Activated gamma-delta T cell treated with anti-CD3 and anti-CD28 coated beads, Interleukin-2, amount 50 U/mL, for 16 hours (primary cell): ENCODE data around the gene PHB1.
A peak's percentile ranks its signal among the peaks of the same experiment; 100 is the strongest.
"Not testable (repeated sequence)": the region's sequence is repeated elsewhere in the genome, so short reads cannot be mapped to it uniquely, and the experiment has no call there.

ENCODE experiments used
- DNase-seq: peaks from one replicate; pipeline ENCODE4 v3.0.0-alpha.2; 2020; ENCODE audit warnings: low read depth

PHB1 gene

DNA sequence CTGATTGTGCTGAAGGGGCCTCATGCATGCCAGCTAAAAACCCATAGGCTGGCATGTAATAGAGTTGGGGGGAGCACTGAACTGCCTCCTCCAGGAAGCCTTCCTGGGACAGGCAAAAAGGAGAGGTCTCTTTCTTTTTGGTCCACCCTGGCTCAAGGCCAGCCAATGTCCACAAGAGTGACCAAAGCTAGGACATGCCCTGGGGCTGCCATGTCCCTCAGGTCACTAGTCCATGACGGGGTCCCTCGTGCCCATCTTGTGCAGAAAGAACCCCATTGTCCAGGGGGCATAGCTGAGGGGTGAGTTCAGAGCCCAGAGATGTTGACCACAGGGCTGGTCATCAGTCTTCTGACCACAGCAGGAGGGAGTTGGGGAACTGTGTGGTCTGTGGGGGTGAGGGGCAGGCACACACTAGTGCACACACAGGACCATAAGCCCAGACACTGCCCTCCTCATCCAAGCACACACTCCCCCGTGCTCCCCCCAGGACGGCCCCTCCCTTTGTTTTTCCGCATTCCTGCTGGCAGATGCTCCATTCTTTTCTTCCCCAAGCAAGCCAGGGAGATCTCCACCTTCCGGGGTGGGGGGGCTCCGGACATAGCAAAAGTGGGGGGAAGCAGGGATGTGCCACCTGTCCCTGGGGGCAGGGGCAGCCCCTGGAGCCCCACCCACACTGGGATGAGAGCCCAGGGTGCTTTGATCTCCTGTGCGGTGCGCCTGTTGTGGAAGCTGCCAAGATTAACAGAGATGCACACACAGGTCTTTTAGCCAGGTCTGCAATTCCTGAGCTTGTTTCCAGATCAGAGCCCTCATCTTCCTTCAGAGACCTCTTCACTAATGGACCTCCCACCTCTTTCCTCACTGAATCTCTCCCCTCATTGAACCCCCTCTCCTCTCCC is 25.2 kb upstream of the PHB1 start:
- DNase-seq, result no peak

DNA sequence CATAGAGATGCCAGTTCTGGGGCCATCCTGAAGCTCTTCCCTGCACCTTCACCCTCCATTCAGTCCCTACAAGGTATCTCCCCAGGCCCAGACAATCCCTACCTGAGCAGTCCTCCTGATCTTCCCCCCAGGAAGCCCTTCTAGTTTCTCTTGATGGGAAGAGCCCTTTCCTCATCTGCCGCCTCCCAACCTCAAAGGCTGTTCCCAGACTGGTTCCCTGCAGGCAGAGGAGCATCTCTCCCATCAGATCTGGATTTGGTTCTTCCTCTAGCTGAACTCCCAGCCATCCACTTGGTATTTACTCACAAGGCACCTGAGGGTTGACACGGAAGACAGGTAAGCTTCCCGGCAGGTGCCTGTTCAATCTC is 24.6 kb upstream of the PHB1 start:
- DNase-seq, result no peak

DNA sequence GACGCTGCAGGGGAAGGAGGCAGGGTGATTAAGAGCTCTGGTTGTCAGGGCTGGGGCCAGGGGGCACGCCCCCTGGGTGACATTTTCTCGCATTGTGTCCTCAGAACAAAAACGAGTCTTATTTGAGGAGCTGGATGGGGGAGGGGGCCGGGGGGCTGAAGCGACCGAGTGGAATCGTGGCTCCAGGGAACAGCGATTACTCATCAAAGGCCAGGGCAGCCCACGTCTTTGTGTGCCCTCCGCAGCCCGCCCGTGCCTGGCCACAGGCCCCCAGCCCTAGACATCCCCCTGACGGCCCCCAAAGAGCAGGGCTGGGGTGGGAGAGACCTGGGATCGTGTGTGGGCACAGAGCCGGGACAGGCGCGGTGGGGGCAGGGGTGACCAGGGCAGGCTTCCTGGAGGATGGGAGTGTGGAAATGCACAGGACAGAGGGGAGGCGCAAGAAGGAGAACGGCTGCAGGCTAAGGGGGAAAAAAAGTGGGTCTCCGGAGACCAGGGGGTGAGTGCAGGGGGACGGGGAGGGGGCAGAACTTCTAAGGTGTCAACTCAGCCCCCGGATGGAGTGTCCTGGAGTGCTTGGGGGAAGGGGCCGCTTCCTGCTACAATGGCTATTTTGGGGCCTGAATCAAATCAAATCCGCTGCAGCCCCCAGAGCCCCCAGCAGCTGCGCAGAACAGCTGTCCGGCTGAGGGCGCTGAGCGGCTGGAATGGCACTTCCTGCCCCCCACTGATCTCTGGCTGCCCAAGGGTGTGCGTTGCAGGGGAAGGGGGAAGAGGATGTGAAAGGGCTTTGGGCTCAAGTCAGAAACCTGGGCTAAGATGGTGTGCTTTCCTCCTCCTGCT is 24.0 kb upstream of the PHB1 start:
- no peak for DNase-seq

DNA sequence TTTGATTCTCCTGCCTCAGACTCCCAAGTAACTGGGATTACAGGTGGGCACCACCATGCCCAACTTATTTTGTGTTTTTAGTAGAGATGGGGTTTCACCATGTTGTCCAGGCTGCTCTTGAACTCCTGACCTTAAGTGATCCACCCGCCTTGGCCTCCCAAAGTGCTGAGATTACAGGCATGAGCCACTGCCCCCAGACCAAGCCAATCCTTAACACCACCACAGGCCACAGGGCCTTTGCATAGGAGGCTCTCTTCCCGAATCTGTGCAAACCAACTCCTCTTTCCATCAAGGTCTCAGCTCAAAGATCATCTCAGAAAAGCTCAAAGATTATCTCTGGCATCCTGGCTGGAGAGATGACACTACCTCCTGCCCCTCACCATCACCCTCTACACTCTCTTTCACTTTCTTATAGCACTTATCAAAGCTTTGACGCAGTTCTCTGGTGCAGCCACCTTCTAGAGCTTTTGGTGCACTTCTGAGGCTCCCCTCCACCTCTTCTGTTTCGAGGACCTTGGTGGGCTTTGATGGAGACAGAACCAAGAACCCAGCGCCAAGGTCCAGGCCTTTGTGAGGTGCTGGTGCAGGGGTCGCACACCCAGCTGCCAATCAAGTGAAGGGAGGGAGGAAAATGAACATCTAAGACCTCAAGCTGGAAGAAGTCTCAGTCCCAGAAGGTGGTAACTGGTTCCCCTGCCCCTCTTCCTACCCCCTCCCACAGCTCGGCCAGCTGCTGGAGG is 23.2 kb upstream of the PHB1 start:
- DNase-seq, result no peak

DNA sequence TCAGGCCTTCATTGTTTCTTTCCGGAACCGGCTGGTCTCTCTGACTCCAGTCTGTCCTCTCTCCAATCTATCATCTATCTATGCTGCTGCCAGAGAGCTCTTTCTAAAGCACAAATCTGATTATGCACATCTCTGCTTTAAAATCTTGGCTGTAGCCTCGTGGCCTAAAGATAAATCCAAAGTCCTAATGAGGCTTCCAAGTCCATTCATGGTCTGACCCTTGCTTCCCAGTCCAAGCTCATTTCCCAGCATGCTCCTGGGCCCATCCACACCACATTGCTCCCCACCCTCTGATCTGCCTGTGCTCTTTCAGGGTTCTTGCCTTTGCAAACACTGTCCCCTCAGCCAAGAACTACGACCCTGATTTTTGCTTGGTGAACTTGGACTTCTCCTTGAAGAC is 21.5 kb upstream of the PHB1 start:
- DNase-seq, result no peak

DNA sequence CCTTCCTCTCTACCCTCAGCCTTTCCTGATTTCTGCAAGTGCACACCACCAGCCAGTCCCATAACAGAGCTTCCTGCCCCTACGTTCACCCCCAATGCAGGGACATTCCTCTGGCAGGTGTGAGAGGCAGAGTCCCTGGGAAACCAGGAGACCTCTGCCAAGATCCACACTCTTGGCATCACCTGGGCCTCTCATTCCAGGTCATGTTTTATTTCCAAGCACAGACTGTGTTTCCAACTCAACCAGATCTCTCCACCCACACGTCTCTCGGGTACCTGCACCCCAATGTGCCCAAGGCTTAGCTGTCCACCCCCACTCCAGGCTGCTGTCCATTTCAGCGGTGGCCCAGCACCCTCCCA is 21.0 kb upstream of the PHB1 start:
- no peak for DNase-seq

DNA sequence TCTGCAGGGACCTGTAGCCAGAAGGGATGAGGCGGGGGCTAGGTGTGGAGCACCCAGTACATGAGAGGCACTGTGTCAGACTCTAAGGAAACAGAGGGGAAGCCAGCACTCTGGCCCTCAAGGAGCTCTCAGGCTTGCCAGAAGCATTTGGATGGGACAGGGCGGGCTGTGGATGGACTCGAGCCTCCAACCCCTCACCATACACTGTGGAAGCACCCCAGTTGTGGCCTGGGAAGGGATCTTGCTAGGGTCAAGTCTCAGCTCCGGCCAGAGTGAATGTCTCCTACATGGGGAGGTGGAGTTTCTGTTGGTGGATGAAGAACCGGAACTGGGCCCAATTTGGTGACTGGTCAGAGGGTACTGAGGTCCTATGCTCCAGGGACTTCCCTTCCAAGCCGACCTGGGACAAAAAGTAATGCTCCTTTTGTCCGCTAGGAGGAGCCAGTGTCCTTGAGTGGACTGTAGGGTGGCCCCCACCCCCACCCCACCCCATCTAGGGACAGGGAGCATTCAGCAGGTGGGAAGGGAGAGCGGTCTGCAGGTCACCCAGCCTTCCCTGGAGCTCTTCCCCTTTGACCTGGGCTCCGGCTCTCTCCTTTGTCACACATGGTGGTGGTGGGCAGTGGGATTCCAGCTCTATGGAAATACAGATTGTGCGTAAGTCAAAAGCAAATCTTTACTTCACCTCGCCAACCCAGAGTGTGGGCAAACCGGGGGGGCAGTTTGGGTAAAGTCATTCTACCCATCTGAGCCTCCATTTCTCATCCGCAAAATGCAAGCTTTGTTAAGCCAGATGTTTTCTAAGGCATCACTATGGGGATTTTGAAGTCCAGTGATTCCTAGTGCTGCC is 20.4 kb upstream of the PHB1 start:
- peak; percentile 7 for DNase-seq

DNA sequence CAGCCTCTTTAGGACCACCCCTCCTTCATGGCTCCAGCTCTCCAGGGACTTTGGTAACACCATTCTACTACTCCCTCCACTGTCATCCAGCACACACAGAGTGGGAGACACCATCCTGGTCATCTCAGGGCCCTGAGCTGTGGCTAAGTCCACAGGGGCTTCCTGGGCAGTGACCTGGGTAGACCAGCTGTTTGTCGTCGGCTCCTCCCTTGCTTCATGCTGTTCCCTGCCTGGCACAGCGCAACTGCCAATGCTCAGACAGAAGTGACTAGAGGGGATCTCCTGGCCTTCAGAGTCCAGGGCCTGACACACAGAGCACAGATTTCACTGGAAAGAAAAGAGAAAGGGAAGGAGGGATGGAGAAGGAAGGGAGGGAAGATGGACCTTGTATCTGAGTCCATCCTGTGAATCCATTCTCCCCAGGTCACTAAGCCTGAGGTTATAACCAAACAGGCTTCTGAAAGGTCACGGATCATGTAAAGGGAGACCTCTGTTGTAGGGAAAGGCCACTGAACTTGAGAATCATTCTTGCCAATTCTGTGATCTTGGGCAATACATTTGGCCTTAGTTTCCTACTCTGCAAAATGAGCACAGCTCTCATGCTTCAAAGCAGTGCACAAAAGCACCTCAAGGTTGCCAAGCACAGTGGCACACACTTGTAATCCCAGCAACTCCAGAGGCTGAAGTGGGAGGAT is 18.5 kb upstream of the PHB1 start:
- no peak for DNase-seq

DNA sequence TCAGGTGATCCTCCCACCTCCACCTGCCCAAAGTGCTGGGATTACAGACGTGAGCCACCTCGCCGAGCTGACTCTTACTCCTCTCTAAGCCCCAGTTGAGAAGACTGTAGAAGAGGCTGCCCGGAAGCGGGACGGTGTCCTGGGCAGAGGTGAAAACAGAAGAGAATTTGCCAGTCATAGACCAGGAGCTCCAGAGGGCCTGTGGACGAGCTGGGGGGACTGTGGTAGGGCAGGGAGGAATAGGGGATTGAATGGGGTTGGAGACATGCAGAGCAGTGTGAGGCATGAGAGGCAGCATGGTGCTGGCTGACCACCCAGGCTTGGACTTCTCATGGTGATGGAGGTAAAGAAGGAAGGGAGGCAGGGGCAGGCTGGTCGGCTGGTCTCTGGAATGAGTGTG is 17.1 kb upstream of the PHB1 start:
- DNase-seq, result no peak

DNA sequence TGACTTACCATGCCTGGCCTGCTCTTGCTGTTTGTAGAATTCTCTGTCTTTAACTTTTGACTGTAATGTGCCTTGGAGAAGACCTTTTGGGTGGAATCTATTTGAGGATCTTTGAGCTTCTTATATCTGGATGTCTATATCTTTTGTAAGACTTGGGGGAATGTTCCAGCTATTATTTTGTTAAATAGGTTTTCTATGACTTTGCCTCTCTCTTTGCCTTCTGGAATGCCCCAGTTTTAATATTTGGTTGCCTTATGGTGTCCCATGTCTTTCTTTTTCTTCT is 10.3 kb upstream of the PHB1 start:
- DNase-seq, result no peak

DNA sequence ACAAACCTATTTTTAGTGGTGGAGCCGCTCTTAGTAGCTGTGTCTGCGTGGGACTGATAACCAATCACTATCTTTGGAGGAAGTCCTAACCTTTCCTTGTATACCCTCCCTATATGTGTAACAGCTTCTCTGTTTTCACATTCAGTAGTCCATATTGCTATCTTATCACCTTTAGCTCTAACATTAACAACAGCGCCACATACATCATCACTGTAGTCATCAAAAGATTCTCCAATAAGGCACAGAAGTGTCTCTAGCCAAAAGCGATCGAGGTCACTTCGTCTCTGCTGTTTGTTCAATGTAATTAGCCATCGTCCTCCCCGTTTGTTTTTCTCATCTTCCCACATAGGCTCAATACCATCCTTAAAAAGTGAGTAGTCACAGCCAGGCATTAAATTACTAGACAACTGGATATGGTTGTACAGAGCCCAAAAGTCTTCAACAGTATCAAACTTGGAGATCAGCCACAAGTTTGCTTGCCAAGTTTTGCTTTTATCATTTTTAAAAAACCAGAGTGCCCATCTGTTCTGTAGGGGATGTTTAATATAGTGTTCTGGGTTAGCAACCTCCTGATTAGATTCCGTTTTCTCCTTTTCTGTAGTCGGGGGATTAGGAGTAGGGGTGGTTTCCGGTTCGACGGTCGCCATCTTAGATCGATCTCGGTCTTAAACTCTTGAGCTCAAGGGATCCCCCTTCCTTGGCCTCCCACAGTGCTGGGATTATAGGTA is 9.8 kb upstream of the PHB1 start:
- DNase-seq, result not testable (repeated sequence)

DNA sequence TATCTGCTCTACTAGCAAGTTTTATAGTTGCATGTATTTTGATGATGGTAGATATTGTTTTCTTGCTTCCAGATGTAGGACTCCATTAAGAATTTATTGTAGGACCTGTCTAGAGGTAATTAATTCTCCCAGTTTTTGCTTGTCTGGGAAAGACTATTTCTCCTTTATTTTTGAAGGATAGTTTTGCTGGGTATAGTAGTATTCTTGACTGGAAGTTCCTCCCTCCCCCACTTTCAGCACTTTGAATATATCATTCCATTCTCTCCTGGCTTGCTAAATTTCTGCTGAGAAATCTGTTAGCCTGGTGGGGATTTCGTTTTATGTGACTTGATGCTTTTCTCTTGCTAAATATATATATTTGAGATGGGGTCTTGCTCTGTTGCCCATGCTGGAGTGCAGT is 8.0 kb upstream of the PHB1 start:
- DNase-seq, result no peak

DNA sequence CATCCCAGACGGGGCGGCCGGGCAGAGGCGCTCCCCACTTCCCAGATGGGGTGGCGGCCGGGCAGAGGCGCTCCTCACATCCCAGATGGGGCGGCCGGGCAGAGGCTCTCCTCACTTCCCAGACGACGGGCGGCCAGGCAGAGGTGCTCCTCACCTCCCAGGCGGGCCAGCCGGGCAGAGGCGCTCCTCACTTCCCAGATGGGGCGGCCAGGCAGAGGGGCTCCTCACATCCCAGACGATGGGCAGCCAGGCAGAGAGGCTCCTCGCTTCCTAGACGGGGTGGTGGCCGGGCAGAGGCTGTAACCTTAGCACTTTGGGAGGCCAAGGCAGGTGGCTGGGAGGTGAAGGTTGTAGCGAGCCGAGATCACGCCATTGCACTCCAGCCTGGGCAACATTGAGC is 5.1 kb upstream of the PHB1 start:
- DNase-seq, result not testable (repeated sequence)

DNA sequence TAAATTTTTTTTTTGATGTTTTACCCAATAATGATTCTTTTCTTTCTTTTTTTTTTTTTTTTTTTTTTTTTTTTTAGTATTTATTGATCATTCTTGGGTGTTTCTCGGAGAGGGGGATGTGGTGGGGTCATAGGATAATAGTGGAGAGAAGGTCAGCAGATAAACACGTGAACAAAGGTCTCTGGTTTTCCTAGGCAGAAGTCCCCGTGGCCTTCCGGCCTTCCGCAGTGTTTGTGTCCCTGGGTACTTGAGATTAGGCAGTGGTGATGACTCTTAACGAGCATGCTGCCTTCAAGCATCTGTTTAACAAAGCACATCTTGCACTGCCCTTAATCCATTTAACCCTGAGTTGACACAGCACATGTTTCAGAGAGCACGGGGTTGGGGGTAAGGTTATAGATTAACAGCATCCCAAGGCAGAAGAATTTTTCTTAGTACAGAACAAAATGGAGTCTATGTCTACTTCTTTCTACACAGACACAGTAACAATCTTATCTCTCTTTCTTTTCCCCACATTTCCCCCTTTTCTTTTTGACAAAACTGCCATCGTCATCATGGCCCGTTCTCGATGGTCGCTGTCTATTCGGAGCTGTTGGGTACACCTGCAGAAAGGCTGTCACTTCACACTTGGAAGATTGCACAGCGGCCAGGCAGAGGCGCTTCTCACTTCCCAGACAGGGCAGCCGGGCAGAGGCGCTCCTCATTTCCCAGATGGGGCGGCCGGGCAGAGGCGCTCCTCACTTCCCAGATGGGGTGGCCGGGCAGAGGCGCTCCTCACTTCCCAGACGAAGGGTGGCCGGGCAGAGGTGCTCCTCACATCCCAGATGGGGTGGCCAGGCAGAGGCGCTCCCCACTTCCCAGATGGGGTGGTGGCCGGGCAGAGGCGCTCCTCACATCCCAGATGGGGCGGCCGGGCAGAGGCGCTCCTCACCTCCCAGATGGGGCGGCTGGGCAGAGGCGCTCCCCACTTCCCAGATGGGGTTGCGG is 4.4 kb upstream of the PHB1 start:
- not testable (repeated sequence) for DNase-seq

DNA sequence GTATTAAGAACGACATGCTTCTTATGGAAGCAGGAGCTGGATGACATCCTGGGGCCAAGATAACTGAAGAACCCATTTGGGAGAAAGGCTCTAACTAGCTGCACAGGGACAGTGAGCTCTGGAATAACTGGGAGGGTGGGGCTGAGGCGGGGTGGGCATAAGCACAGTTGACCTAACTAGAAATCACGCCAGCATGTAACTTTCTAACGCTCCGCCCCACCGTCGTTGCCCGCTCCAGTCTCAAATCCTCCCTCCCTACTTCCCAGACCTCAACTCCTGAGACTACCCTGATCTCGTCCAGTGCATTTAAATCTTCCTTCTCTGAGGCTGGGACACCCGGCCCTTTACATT is 436 bp downstream of the PHB1 start:
- no peak for DNase-seq

DNA sequence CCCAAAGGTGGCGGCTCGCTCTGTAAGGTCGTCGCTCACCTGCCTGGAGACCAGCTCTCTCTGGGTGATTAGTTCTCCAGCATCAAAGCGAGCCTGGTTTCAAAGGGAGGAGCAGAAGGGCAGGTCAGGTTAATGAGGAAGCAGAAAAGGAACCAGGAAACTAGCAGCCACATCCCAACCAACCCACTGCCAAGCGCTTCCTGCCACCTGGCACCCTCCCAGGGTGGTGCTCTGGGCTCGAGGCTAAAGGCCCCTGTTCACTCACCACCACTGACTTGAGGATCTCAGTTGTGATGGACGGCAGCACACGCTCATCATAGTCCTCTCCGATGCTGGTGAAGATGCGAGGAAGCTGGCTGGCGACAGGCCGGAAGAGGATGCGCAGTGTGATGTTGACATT is 5.6 kb downstream of the PHB1 start:
- no peak for DNase-seq

DNA sequence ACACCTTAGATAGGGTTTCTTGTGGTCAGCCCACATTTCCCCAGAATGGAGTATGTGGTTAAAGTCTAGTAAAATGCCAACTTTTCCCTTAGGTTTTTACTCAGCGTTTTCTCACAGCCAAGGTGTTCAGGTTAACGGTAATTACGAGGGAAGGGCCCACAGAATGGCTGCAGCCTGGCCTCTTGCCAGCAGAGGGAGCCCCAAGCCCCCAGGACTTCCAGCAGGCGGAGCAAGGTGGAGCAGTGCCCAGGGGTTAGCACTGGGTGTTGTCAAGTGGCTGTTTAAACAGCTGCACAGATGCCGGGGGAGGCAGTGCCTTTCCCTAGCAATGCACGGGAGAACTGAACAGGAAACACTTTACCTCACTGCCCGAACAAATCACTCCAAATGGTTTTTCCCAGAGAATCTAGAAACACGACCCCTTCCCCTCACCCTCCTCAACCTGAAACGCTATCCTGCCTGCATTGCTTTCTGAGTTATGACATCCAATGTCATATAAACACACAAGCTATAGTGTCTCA is 6.6 kb downstream of the PHB1 start:
- DNase-seq, result peak; percentile 80

DNA sequence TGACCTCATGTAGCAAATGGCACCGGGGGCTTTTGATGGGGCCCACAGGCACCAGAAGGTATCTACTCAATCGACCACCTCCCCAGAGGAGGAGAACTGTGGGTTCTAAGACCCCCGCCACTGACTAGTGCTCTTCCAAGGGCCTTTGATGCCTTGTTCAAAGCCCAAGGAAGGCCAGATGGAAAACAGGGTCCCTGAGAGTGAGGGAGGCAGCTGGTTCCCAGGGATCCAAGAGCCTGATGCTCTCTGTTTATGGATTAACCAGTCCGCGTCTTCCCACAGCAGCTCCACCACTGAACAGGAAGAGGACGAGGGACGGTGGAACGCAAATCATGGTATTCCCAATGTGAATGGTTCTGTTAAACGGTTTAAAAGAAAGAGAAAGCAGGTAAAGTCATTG is 7.6 kb downstream of the PHB1 start:
- DNase-seq, result no peak

DNA sequence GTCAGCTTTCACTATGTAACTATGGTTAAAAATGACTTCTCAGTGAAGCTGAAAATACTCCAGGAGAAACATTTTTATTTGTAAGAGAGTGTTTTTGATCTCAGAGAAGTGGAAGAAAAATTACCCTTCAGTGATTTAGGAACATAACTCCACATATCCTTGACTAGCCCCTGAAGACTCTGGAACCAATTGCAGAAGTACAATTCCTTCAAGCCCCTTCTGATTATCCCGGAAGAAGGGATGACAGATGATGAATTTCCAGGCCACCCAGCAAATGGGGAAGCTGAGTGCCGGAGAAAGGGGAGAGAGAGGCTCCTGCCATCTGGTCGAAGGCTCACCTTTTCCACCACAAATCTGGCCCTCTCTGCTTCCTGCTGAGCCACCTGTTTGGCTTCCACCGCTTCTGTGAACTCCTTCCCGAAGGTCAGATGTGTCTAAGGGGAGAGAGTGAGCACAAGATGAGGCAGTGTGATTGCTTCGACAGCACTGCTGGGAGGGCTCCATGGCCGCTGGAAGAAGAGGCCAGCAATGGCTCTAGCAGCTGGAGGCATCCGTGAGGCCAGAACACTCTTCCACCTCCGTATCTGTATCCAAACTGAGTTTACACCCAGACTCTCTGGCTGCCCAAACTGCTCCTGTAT is 8.1 kb downstream of the PHB1 start:
- DNase-seq, result no peak
